Hematopoietic multipotent progenitor cell treated with erythropoietin and hydrocortisone succinate and interleukin-3 and kit ligand, for 4 days (in vitro differentiated cells): ENCODE data around the gene ZBTB34.

Source experiments
- DNase-seq: peaks from one replicate; pipeline ENCODE4 v3.0.0-alpha.2; 2015

Gene ZBTB34

GRCh38 chr9:126880226-126880946 is 19.9 kb downstream of the ZBTB34 start:
- no peak for DNase-seq

- DNase-seq, result no peak
Measured at GRCh38 chr9:126880947-126881332, 20.5 kb downstream of the ZBTB34 start.

GRCh38 chr9:126882746-126883145 is 22.3 kb downstream of the ZBTB34 start:
- DNase-seq, result no peak

GRCh38 chr9:126883636-126884035 is 23.2 kb downstream of the ZBTB34 start:
- no peak for DNase-seq

- DNase-seq, result peak; percentile 38
Measured at GRCh38 chr9:126885131-126885641, 24.7 kb downstream of the ZBTB34 start.

GRCh38 chr9:126886034-126886822 is 25.8 kb downstream of the ZBTB34 start:
- DNase-seq, result no peak

- no peak for DNase-seq
Measured at GRCh38 chr9:126886897-126887296, 26.5 kb downstream of the ZBTB34 start.

GRCh38 chr9:126891676-126892075 is 31.2 kb downstream of the ZBTB34 start:
- no peak for DNase-seq

GRCh38 chr9:126893079-126893478 is 32.6 kb downstream of the ZBTB34 start:
- DNase-seq, result peak; percentile 43

GRCh38 chr9:126894052-126894603 is 33.7 kb downstream of the ZBTB34 start:
- DNase-seq, result no peak

GRCh38 chr9:126902210-126902609 is 41.8 kb downstream of the ZBTB34 start:
- no peak for DNase-seq

GRCh38 chr9:126904586-126904985 is 44.1 kb downstream of the ZBTB34 start:
- DNase-seq, result no peak

- no peak for DNase-seq
Measured at GRCh38 chr9:126906091-126906490, 45.7 kb downstream of the ZBTB34 start.

GRCh38 chr9:126907058-126907457 is 46.6 kb downstream of the ZBTB34 start:
- no peak for DNase-seq

- peak; percentile 97 for DNase-seq
Measured at GRCh38 chr9:126914458-126915280, 54.2 kb downstream of the ZBTB34 start, which contains the start of gene RALGPS1. Gene RALGPS1 (plus strand): TSS chr9:126914782. CDS start chr9:126962290, 47,508 bp downstream.

- DNase-seq, result peak; percentile 22
Measured at GRCh38 chr9:126915281-126915816, 54.9 kb downstream of the ZBTB34 start.

GRCh38 chr9:126915846-126916543 is 55.6 kb downstream of the ZBTB34 start:
- DNase-seq, result no peak

GRCh38 chr9:126916909-126917308 is 56.5 kb downstream of the ZBTB34 start:
- peak; percentile 50 for DNase-seq

- DNase-seq, result no peak
Measured at GRCh38 chr9:126919193-126919592, 58.8 kb downstream of the ZBTB34 start.

- no peak for DNase-seq
Measured at GRCh38 chr9:126925876-126926275, 65.4 kb downstream of the ZBTB34 start.

- DNase-seq, result no peak
Measured at GRCh38 chr9:126926364-126926763, 65.9 kb downstream of the ZBTB34 start.

GRCh38 chr9:126927419-126927818 is 67.0 kb downstream of the ZBTB34 start:
- no peak for DNase-seq
